ACHN (cell line): ENCODE data around the gene KHDC3L.

Experiments
- DNase-seq: peaks from one replicate; pipeline ENCODE4 v3.0.0-alpha.2; 2015
- in situ Hi-C: cut with HindIII; loops from 2 replicates; pipeline ENCODE4 v1.10.0; 2017; ENCODE audit warnings: low sequenced_read_pairs, low pct_ligation_motif_present, low pct_unique_long_range_greater_than_20kb

KHDC3L gene

DNA sequence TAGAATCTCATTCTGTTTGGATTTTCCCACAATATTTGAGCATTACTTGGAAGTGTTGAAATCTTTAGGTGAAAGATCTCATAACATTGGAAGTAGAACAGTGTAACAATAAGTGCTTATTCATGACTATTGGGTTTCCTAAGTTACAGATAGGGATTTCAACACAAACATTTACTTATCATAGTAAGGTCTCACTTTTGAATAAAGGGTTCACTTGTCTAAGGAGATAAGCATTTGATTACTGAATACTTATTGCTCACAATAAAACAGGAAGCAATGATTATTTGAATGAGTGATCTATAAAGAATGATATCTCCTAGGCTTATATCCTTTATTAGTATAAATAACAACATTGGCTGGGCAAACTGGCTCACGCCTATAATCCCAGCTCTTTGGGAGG, 46.9 kb downstream of the KHDC3L start:
- DNase-seq: no peak
- in situ Hi-C loops: no loop called here

DNA sequence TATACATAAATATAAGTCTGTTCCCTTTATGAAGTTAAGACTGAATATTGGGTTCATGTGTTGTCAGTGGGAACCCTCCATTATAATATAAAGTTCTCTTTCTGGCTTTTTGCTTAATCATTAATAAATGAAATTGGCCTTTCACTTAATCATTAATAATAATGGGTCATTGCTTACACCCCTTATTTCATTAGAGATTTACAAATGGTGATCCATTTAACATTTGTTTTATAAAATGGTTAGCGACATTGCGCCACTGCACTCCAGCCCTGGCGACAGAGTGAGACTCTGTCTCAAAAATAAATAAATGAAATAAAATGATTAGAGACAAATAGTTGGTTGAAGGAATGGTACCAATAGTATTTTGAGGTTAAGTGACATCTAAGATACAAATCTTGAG, 50.6 kb downstream of the KHDC3L start:
- no peak for DNase-seq
- in situ Hi-C loops: no loop called here
